GM12878 (cell line): Measurements from ENCODE around the gene PARK7. TPM values are rescaled to one million over a fixed set of nuclear protein-coding genes. Genes with fewer than 3 reads are reported as not detected.
A peak's percentile ranks its signal among the peaks of the same experiment; 100 is the strongest.

Source experiments
- BACH1 ChIP-seq: fragments of 450-650 bp; IDR thresholded peaks from 2 replicates; pipeline ENCODE4 v1.6.1; 2017; ENCODE audit warnings: mild to moderate bottlenecking, borderline replicate concordance
- CHD4 ChIP-seq: fragments of 200-600 bp; sonication (generic); IDR thresholded peaks from 2 replicates; pipeline ENCODE4 v1.6.1; 2016; ENCODE audit warnings: mild to moderate bottlenecking
- CREB1 ChIP-seq: IDR thresholded peaks from 2 replicates; pipeline ENCODE4 v1.6.1; 2012; ENCODE audit warnings: low read depth, mild to moderate bottlenecking, inconsistent platforms
- ETV6 ChIP-seq, 2 experiments: fragments of 450-650 bp in 1 of 2; IDR thresholded peaks in 1 of 2; conservative IDR thresholded peaks in 1 of 2; 2 replicates each; pipeline ENCODE4 v1.6.1; 2014; ENCODE audit warnings: antibody characterized with exemption in 1 of 2, borderline replicate concordance in 1 of 2, low read depth in 1 of 2, mild to moderate bottlenecking in 1 of 2, moderate library complexity in 1 of 2
- GABPA ChIP-seq: IDR thresholded peaks from 2 replicates; pipeline ENCODE4 v1.6.1; 2014; ENCODE audit warnings: antibody characterized with exemption, low read depth, mild to moderate bottlenecking, inconsistent platforms
- IKZF2 ChIP-seq, 2 experiments: fragments of 450-650 bp; IDR thresholded peaks; 2 replicates each; pipeline ENCODE4 v1.6.1; 2017; ENCODE audit warnings: mild to moderate bottlenecking in 2 of 2, moderate library complexity in 2 of 2
- IRF4 ChIP-seq: IDR thresholded peaks from 2 replicates; pipeline ENCODE4 v1.6.1; 2011; ENCODE audit warnings: low read depth, low read length
- JUNB ChIP-seq: IDR thresholded peaks from 2 replicates; pipeline ENCODE4 v1.6.1; 2016; ENCODE audit warnings: antibody characterized with exemption, mild to moderate bottlenecking
- JUND ChIP-seq: IDR thresholded peaks from 2 replicates; pipeline ENCODE4 v1.6.1; 2012; ENCODE audit warnings: low read depth, mild to moderate bottlenecking, low read length, improper control_type of control experiment, moderate library complexity
- LARP7 ChIP-seq: fragments of 450-650 bp; IDR thresholded peaks from 2 replicates; pipeline ENCODE4 v1.6.1; 2017; ENCODE audit warnings: mild to moderate bottlenecking
- MEF2B ChIP-seq: fragments of 450-650 bp; IDR thresholded peaks from 2 replicates; pipeline ENCODE4 v1.6.1; 2018; ENCODE audit warnings: mild to moderate bottlenecking, moderate library complexity; ENCODE audit not compliant: partially characterized antibody, poor library complexity, severe bottlenecking
- NBN ChIP-seq: fragments of 450-650 bp; IDR thresholded peaks from 2 replicates; pipeline ENCODE4 v1.6.1; 2016
- NFYA ChIP-seq: IDR thresholded peaks from 2 replicates; pipeline ENCODE4 v1.6.1; 2011; ENCODE audit warnings: low read depth, mild to moderate bottlenecking, low read length, improper control_type of control experiment, borderline replicate concordance
- PAX8 ChIP-seq: fragments of 450-650 bp; IDR thresholded peaks from 2 replicates; pipeline ENCODE4 v1.6.1; 2017; ENCODE audit warnings: mild to moderate bottlenecking, moderate library complexity
- POLR2AphosphoS2 ChIP-seq: IDR thresholded peaks from 2 replicates; pipeline ENCODE4 v1.6.1; 2011; ENCODE audit warnings: low read depth, mild to moderate bottlenecking, low read length, improper control_type of control experiment, moderate library complexity
- POU2F2 ChIP-seq: IDR thresholded peaks from 3 replicates; pipeline ENCODE4 v1.6.1; 2011; ENCODE audit warnings: low read depth, mild to moderate bottlenecking, low read length, borderline replicate concordance
- RAD21 ChIP-seq: IDR thresholded peaks from 2 replicates; pipeline ENCODE4 v1.6.1; 2011; ENCODE audit warnings: mild to moderate bottlenecking, low read depth, low read length, moderate library complexity; ENCODE audit not compliant: insufficient read depth
- RAD51 ChIP-seq: fragments of 450-650 bp; IDR thresholded peaks from 2 replicates; pipeline ENCODE4 v1.6.1; 2016; ENCODE audit warnings: moderate library complexity, mild to moderate bottlenecking, inconsistent platforms
- RBBP5 ChIP-seq: fragments of 200-600 bp; sonication (generic); conservative IDR thresholded peaks from 2 replicates; pipeline ENCODE4 v1.6.1; 2016
- SIX5 ChIP-seq: IDR thresholded peaks from 2 replicates; pipeline ENCODE4 v1.6.1; 2011; ENCODE audit warnings: mild to moderate bottlenecking, low read depth, low read length, moderate library complexity; ENCODE audit not compliant: severe bottlenecking
- SMC3 ChIP-seq: IDR thresholded peaks from 2 replicates; pipeline ENCODE4 v1.6.1; 2011; ENCODE audit warnings: low read length, improper control_type of control experiment, borderline replicate concordance
- SPI1 ChIP-seq: IDR thresholded peaks from 2 replicates; pipeline ENCODE4 v1.6.1; 2011; ENCODE audit warnings: low read depth, mild to moderate bottlenecking, low read length, moderate library complexity, borderline replicate concordance; ENCODE audit not compliant: insufficient read depth
- SUZ12 ChIP-seq: fragments of 200-600 bp; sonication (generic); IDR thresholded peaks from one replicate; pipeline ENCODE4 v1.6.1; 2018; ENCODE audit warnings: antibody characterized with exemption, mild to moderate bottlenecking; ENCODE audit not compliant: unreplicated experiment
- TAF1 ChIP-seq: IDR thresholded peaks from 2 replicates; pipeline ENCODE4 v1.6.1; 2011; ENCODE audit warnings: mild to moderate bottlenecking, low read depth, low read length, borderline replicate concordance
- WRNIP1 ChIP-seq: IDR thresholded peaks from 2 replicates; pipeline ENCODE4 v1.6.1; 2011; ENCODE audit warnings: low read depth, low read length, improper control_type of control experiment, borderline replicate concordance
- ZNF24 ChIP-seq: fragments of 450-650 bp; IDR thresholded peaks from 2 replicates; pipeline ENCODE4 v1.6.1; 2017; ENCODE audit warnings: antibody characterized with exemption, mild to moderate bottlenecking
- polyA plus RNA-seq, 11 experiments: library from polyadenylated mRNA; depleted of rRNA in 4 of 11; unstranded in 6 of 11; stranded (reverse) in 5 of 11; fragments of >200 nt; fragmentation: Nextera tagmentation in 4 of 11; fragmentation: Illumina TruSeq in 1 of 11; extraction: Ambion mirVana in 4 of 11; extraction: Trizol in 1 of 11; gene quantifications; 1 replicate in 1 of 11; 2 replicates in 10 of 11; pipeline versions ENCODE4 v1.2.1 to v1.2.3, GENCODE V29; 2011 to 2016; ENCODE audit warnings: inconsistent platforms in 2 of 11, missing spikeins in 2 of 11, low read depth in 1 of 11
- total RNA-seq, 4 experiments: library from RNA; depleted of rRNA in 3 of 4; stranded (reverse); fragments of >200 nt in 3 of 4; fragmentation: Illumina TruSeq in 1 of 4; extraction: Trizol in 1 of 4; gene quantifications; 2 replicates each; pipeline versions ENCODE4 v1.2.1 to v1.2.3, GENCODE V29; 2013 to 2021
- TF ChIP-seq, protein P1 (sequence below), 3 experiments: IDR thresholded peaks in 2 of 3; conservative IDR thresholded peaks in 1 of 3; 2 replicates each; pipeline ENCODE4 v1.5.1; 2011; ENCODE audit warnings: low read depth in 3 of 3, low read length in 3 of 3, mild to moderate bottlenecking in 3 of 3, control low read depth in 2 of 3, moderate library complexity in 2 of 3, inconsistent platforms in 1 of 3, mixed read lengths in 1 of 3; ENCODE audit not compliant: control insufficient read depth in 2 of 3, insufficient read depth in 1 of 3; ENCODE audit errors: extremely low read depth in 1 of 3
- TF ChIP-seq, protein P2 (sequence below): IDR thresholded peaks from 2 replicates; pipeline ENCODE4 v1.6.1; 2011; ENCODE audit warnings: low read depth, low read length, improper control_type of control experiment, borderline replicate concordance
- TF ChIP-seq, protein P3 (sequence below): fragments of 450-650 bp; IDR thresholded peaks from 2 replicates; pipeline ENCODE4 v1.6.1; 2016; ENCODE audit warnings: mild to moderate bottlenecking

The PARK7 gene
- total and polyA plus RNA-seq, 10 of the 15 experiments (the other 5 are each of a cell fraction or from before 2014, with no cell fraction given) = 267 to 1,056 (median 495) TPM

DNA sequence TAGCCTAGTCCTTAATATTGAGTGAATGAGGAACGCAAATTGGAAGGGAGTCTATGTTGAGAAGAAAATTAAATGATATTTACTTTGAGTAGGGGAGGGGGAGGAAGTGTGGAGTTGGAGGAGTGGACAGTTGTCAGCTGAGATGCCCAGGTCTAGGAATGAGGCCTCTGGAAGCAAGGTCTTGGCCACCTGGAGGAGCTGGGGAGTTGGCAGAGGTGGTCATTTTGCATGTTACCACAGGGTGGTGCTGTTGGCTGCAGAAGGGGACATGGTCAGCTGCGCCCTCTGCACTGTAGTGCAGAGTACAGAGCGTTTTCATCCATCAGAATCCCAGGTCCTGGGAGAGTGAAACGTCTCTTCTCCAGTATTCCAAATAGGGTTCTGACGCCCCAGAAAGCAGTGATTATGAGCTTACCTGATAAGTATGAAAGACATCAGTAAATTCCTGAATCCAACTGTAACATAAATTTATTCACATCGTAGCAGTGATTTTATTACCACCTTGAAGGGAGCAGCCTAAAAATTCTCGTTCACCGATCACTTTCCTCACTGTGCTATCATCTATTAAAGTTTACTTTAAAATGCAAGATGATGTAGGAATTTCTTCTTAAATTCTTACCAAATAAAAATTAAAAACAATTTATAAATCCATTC lies 13.8 kb downstream of the PARK7 start (continued):
- no peak for TF ChIP-seq ETV6 (conservative IDR thresholded peaks at IDR 0.05 in 1 of 2, IDR thresholded peaks at IDR 0.05 in 1 of 2; ENCODE audit: borderline replicate concordance in 1 of 2, low read depth in 1 of 2)
- TF ChIP-seq LARP7 = no peak
- TF ChIP-seq SPI1 = no peak
- TF ChIP-seq JUNB = no peak
- no peak for TF ChIP-seq CHD4
- no peak for TF ChIP-seq ZNF24
- TF ChIP-seq, protein P1, sequence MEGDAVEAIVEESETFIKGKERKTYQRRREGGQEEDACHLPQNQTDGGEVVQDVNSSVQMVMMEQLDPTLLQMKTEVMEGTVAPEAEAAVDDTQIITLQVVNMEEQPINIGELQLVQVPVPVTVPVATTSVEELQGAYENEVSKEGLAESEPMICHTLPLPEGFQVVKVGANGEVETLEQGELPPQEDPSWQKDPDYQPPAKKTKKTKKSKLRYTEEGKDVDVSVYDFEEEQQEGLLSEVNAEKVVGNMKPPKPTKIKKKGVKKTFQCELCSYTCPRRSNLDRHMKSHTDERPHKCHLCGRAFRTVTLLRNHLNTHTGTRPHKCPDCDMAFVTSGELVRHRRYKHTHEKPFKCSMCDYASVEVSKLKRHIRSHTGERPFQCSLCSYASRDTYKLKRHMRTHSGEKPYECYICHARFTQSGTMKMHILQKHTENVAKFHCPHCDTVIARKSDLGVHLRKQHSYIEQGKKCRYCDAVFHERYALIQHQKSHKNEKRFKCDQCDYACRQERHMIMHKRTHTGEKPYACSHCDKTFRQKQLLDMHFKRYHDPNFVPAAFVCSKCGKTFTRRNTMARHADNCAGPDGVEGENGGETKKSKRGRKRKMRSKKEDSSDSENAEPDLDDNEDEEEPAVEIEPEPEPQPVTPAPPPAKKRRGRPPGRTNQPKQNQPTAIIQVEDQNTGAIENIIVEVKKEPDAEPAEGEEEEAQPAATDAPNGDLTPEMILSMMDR (IDR thresholded peaks at IDR 0.05 in 2 of 3, conservative IDR thresholded peaks at IDR 0.05 in 1 of 3; ENCODE audit: control insufficient read depth in 2 of 3, extremely low read depth in 1 of 3, insufficient read depth in 1 of 3, low read depth in 3 of 3, low read length in 3 of 3) = peak; percentile 72 to 81 (median 73)
- peak; percentile 58 for TF ChIP-seq RAD21
- 0 out of 4 replicates have a peak, but pooled peaks of 1 of the 2 experiments have one; percentile 11 for TF ChIP-seq IKZF2 (IDR thresholded peaks at IDR 0.05)
- no peak for TF ChIP-seq PAX8
- TF ChIP-seq SIX5 = no peak
- no peak for TF ChIP-seq JUND
- TF ChIP-seq MEF2B = no peak
- no peak for TF ChIP-seq RAD51
- no peak for TF ChIP-seq SUZ12
- no peak for TF ChIP-seq NBN
- no peak for TF ChIP-seq GABPA
- no peak for TF ChIP-seq RBBP5
- TF ChIP-seq IRF4 = no peak
- TF ChIP-seq, protein P2, sequence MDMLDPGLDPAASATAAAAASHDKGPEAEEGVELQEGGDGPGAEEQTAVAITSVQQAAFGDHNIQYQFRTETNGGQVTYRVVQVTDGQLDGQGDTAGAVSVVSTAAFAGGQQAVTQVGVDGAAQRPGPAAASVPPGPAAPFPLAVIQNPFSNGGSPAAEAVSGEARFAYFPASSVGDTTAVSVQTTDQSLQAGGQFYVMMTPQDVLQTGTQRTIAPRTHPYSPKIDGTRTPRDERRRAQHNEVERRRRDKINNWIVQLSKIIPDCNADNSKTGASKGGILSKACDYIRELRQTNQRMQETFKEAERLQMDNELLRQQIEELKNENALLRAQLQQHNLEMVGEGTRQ = no peak
- peak; percentile 19; the same call in 1 of the 2 replicates for TF ChIP-seq SMC3
- no peak for TF ChIP-seq CREB1
- TF ChIP-seq, protein P3, sequence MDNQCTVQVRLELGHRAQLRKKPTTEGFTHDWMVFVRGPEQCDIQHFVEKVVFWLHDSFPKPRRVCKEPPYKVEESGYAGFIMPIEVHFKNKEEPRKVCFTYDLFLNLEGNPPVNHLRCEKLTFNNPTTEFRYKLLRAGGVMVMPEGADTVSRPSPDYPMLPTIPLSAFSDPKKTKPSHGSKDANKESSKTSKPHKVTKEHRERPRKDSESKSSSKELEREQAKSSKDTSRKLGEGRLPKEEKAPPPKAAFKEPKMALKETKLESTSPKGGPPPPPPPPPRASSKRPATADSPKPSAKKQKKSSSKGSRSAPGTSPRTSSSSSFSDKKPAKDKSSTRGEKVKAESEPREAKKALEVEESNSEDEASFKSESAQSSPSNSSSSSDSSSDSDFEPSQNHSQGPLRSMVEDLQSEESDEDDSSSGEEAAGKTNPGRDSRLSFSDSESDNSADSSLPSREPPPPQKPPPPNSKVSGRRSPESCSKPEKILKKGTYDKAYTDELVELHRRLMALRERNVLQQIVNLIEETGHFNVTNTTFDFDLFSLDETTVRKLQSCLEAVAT = no peak
- TF ChIP-seq WRNIP1 = no peak
- no peak for TF ChIP-seq TAF1
- TF ChIP-seq POU2F2 = peak; percentile 54; the same call in 1 of the 3 replicates
- no peak for TF ChIP-seq NFYA
- TF ChIP-seq BACH1 = no peak
- no peak for TF ChIP-seq POLR2AphosphoS2
